Left ventricle myocardium superior (tissue), 1 donor: ENCODE measurements around the gene GP1BA. TPM values are rescaled to one million over a fixed set of nuclear protein-coding genes. Genes with fewer than 3 reads are reported as not detected.

Source experiments
- ATAC-seq: fragments of 200-7000 bp; cut with Tn5 transposase; one replicate; pipeline ENCODE4 v1.9.1; 2020; ENCODE audit warnings: mild to moderate bottlenecking, moderate library complexity
- DNase-seq: peaks from one replicate; pipeline ENCODE4 v3.0.0-alpha.2; 2020
- intact Hi-C: fragments of 100-400 bp; cut with micrococcal nuclease; formaldehyde crosslinking; loops from one replicate; pipeline ENCODE4 v1.11.0; 2022
- total RNA-seq: library from RNA; stranded (reverse); fragmentation: NEBNext Ultra II Directional; extraction: Animal tissue kit (Norgen Biotek cat#: 25700); gene quantifications from one replicate; pipeline ENCODE4 v1.2.1, GENCODE V29; 2021
- donor health status: DM: no; HTN: yes; CAD: no; lungs with severe emphysema.

The GP1BA gene
- total RNA-seq, 1 donor from 2014 or later = not detected

DNA sequence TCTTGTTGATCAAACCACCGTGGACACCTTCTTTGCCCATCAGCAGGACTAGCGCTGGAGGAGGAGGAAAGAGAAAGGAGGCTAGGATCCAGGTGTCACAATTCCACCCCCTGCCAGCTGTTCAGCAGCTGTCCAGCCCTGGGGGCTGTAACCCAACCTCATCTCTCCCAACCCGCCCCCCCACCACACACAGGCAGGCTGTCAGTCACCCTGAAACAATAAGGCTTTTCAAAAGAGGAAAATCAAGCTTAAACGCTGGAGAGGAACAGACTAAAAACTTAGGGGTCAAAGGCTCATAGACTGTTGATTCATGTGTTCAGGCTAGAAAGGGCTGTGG lies 13.8 kb downstream of the GP1BA start:
- no peak for ATAC-seq
- DNase-seq = no peak
- intact Hi-C loops = no loop called here

DNA sequence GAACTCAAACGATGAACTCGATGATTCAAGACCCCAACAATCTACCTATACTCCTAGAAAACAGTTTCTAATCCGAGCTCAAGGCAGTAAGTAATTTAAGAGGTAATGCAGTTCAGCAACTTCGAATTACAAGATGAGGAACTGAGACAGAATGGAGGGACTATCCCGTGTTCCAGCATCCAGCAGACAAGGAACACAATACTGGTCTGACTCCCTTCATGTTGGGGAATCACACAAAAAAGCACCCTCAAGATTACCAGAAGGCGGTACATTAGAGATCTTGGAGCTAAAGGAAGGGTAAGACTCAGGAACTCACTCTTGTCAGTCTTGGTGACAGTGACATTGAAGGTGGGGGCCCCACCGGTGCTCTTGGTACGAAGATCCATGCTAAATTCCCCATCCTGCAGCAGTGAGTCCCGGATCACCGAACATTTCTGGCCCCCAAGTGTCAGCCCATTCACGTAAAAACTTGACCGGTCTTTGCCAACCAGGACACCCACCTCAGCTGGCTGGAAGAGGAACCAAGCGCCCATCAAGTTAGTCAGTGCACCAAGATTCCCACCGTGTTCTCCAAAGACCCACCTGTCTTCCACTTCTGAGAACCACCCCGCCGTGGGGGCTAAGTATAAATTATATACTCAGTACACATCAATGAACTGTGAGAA lies 14.4 kb downstream of the GP1BA start:
- no peak for DNase-seq
- no peak for ATAC-seq
- intact Hi-C loops = no loop called here

DNA sequence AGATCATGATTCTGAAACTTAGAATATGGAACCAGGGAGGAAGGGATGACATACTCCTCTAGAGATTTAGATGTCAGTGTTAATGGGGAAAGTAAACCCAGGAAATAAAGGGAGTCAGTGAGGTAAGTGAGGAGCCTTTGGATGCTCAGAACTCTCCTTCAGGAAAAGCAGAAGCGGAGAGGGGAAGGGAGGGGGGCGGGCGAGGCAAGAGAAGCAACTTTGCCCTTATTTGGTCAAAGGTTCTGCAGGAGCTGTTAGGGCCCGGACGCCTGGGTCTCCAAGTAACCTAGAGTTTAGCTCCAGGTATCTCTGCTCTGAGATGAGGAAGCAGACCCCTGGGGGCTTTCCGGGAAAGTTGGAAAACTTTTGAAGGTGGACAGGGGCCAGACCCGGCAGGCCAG lies 14.9 kb downstream of the GP1BA start:
- no peak for ATAC-seq
- no peak for DNase-seq
- intact Hi-C loops = no loop called here

DNA sequence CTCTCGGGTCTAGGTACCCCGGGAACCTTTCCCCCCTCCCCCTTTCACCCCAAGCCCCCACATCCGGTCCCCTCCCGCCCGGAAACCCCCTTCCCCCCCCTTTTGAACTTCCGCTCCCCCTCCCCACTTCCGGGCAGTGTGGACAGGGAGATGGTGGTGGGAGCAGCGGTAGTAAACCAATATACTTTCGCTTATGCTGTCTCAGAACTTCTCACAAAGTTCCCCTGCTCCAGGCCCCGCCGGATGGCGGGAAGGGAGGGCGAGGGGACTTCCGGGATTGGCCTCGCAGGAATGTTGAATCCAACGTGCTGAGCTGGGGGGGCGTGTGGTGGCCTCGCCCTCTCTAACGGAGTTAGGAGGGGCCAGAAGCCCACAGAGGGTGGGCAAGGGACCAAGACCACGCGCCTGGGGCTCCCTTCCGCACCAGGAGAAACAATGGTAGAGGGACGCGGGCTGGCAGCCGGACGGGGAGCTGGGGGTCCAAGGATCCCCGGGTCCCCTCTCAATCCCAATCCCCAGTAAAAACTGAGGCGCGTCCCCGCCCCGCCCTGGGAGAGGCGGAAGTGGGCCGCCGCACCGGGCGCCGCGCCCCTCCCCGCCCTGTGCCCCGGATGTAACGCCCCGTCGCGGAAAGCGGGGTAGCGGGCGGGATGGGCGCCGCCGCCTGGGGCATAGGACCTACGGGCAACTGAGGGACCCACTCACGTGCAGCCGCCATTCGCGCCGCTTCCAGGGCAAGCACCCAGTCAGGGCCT lies 15.5 kb downstream of the GP1BA start:
- intact Hi-C loops = no loop called here
- DNase-seq (peak; percentile 79), ATAC-seq (peak; percentile 28)

DNA sequence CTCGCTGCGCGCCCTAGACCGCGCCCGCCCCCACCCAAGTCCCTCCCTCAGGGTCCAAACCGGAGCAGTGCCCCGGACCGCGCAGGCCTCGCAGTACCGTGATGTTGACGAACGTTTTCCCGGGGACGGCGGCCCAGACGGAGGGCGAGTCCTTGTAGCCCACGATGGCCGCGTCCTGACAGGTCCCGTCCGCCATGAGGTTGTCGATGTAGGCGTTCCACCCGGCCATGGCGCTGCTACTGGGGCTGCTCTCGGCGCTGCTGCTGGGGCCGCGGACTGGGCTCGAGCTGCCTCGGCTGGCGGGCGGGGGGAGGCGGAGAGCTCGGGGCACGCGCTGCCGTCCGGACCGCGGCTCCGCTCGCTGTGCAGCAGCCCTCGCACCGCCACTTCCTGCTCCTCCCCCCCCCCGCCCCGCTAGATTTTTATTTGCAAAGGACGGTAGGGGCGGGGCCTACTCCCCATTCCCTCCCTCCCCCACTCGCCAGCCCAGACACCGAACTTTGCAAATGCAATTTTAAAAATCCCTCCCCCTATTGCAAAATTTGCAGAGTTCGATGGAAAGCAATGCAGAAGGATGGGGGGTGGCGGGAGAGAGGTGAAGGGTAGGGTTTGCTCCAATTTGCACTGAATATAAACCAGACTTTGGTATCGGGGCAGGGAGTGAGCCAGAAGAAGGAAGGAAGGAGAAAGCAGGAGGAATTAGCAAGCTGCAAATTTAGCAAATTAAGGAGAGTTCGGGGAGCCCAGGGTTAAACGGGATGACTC lies 16.3 kb downstream of the GP1BA start, which contains the start of gene PFN1:
Gene PFN1 (minus strand): TSS at position 365 of the 765 bp plus-strand sequence. CDS start 136 bp downstream, at position 229.
- intact Hi-C loops = no loop called here
- ATAC-seq = peak; percentile 78

DNA sequence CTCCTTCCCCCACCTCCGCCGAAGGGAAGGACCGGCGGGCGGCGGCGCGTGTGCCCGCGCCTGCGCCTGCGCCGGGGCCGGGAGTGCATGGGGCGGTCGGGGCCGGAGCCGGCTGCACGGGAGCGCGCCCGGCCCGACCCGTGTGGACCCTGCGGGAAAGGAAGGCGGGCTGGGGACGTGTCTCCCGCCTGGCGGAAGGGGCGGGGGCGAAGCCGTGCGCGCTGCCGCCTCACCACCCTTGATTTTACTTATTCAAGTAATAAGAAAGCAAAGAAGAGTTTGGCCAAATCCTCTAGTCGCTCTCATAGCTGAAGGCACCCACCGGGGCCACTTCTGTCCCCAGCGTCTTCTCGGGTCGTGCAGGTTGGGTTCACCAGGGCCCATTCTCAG lies 16.8 kb downstream of the GP1BA start:
- intact Hi-C loops = no loop called here
- ATAC-seq (peak; percentile 82), DNase-seq (peak; percentile 93)

More for the DNA sequence above, 16.3 kb downstream of the GP1BA start, which contains the start of gene PFN1:
- DNase-seq = peak; percentile 92

DNA sequence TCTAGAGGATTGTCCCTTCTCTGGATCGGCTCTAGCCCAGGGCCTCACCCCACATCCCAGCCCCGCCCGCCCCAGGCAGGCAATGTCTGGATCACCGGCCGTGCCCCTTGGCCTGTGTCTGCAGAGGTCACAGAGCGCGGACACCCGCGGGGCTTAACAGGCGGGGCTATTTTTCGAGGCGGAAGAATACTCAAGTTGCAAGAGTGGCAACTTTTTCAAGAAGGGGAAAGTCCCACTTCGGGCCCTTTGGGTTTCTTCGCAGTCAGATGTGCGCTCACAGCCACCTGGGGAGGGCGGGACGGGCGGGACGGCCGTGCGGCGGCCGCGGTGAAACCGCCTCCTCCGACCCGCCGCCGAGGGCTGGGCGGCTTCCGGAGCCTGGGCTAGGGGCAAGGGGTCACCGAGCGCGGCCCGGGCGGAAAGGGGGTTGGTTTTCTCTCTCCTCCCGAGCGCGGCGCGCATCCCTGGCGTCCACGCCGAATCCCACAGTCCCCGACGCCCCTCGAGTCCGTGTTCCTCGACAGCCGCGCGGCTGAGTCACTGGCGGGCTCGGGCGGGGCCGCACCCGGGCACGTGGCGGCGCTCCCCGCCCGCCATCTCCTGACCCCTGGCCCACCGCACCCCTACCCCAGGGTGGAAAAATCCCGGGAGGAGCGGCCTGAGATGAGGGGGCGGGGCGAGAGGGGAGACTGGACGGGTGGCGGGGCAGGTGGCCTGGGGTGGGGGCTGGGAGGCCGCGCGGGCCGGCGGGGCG lies 17.4 kb downstream of the GP1BA start:
- ATAC-seq (peak; percentile 43), DNase-seq (peak; percentile 80)
- intact Hi-C loops = no loop called here

DNA sequence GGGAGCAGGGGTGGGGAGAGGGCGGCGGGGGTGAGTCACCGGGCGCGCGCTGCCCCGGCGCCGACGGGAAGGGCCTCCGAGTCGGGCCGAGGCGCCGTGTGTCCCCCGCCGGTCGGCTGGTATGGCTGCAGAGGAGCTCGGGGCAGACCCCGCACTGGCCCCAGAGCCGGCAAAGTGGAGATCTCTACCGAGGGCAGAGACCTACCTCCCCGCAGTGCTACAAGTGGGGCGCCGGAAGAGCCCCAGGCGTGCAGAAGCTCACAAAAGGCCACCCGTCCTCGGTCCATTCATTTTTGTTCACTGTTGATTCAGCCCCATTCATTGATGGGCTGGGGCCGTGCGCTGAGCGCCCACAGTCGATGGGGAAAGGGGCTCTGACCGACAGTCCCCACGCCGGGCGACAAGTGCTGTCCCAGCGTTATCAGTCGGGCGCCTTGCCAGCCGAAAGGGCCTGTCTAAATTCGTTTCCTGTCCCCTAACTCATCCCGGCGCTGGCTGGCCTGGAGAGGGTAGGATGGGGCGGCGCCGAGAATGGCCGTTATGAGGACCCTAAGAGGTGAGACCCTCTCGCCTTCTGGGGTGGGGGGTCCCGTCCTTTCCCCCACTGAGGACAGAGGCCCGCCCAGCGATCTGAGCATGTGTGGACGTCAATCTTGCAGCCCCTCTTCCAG lies 18.1 kb downstream of the GP1BA start:
- DNase-seq (peak; percentile 87), ATAC-seq (peak; percentile 5)
- intact Hi-C loops = no loop called here

DNA sequence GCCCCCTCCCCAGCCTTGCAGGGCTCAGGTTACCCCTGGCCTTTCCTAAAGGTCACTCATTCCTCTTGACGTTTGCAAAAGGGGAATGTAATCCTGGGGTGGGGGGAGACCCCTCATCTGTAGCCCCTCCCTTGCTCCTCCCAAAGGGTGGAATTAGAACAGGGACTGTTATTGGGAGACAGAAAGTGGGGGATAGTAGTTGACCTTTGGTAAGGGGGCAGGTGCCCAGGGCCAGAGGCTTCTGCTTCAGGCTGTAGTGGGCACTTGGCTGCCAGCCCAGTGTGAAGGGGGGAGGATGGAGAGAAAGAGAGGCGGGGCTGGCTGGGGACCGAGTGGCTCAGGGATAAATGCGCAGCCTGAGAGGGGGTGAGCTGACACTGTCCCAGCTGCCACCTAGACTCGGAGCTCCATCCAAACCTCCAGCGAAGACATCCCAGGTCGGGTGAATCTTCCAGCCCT lies 18.7 kb downstream of the GP1BA start, which contains the start of gene ENO3:
Gene ENO3 (plus strand): TSS at position 374 of the 459 bp plus-strand sequence. CDS start 711 bp downstream, outside the sequence.
- intact Hi-C loops = no loop called here
- DNase-seq (peak; percentile 66), ATAC-seq (peak; percentile 4)

DNA sequence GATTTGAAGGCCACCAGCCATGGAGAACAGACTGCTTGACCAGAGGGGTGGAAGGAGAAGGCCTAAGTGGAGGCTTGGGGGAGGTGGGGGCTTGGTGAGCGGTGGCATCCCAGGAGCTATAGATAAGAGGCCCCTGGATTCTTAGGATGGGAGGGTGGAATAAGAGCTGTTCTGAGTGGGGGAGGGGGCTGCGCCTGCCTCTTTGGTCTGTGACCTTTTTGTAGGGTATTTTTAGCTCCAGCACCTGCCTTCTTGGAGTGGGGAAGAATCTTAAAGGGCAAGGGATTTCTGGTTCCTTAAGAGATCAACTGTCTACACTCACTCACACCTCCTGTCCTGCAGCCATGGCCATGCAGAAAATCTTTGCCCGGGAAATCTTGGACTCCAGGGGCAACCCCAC lies 19.4 kb downstream of the GP1BA start:
- intact Hi-C loops = no loop called here
- ATAC-seq (no peak), DNase-seq (peak; percentile 49)

DNA sequence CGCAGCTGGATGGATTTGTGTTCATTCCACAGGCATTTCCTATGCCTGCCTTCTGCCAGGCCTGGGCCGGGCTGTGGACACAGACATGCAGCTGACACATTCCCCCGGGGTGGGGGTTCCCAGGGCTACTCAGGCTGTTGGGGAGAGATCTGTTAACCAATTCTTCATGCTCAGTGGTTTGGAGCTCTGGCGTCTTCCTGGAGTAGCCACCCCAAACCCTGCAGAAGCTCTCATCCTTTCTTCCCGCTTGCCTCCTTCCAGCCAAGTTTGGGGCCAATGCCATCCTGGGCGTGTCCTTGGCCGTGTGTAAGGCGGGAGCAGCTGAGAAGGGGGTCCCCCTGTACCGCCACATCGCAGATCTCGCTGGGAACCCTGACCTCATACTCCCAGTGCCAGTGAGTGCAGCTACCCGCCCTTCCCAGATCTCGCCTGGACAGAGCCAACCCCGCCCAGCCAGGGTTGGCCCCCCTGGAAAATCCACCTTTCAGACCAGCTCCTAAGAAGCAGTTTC lies 21.4 kb downstream of the GP1BA start:
- intact Hi-C loops = no loop called here
- ATAC-seq (no peak), DNase-seq (no peak)

DNA sequence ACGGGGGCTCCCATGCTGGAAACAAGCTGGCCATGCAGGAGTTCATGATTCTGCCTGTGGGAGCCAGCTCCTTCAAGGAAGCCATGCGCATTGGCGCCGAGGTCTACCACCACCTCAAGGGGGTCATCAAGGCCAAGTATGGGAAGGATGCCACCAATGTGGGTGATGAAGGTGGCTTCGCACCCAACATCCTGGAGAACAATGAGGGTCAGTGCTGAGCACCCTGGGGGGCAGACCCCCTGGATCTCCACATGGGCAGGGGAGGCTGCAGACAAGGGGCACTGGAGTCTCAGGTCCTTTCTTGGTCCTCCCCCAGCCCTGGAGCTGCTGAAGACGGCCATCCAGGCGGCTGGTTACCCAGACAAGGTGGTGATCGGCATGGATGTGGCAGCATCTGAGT lies 23.0 kb downstream of the GP1BA start:
- DNase-seq (no peak), ATAC-seq (no peak)
- intact Hi-C loops = no loop called here

DNA sequence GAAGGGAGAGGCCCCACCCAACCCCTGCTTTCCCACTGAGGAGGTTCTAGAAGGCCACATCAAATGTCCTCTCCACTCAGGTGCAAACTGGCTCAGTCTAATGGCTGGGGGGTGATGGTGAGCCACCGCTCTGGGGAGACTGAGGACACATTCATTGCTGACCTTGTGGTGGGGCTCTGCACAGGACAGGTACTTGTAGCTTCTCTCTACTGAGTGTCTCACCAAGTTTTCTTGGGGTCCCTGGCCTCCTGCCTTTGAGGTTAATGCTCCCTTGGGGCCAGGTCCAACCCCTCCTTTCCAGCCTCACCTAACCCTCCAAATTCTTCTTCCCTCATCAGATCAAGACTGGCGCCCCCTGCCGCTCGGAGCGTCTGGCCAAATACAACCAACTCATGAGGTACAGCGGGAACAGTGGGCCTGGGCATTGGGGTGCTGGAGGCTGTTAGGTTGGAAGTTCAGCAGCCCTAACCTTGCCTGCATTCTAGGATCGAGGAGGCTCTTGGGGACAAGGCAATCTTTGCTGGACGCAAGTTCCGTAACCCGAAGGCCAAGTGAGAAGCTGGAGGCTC lies 24.5 kb downstream of the GP1BA start:
- intact Hi-C loops = no loop called here
- DNase-seq (peak; percentile 63), ATAC-seq (no peak)

DNA sequence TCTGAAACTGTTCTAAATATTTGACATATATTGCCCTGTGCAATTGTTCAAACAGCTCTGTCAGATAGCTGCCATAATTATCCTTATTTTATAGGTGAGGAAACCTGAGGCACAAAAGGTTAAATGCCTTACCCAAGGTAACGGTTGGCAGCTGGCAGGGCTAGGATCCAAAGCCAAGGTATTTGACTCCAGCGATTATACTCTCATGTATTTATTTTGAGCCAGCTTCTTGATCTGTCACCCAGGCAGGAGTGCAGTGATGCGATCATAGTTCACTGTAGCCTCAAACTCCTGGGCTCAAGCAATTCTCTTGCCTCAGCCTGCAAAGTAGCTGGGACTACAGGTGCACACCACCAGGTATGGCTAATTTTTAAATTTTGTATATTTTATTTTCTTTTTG lies 26.0 kb downstream of the GP1BA start:
- ATAC-seq (peak; percentile 57), DNase-seq (no peak)
- intact Hi-C loops = no loop called here

DNA sequence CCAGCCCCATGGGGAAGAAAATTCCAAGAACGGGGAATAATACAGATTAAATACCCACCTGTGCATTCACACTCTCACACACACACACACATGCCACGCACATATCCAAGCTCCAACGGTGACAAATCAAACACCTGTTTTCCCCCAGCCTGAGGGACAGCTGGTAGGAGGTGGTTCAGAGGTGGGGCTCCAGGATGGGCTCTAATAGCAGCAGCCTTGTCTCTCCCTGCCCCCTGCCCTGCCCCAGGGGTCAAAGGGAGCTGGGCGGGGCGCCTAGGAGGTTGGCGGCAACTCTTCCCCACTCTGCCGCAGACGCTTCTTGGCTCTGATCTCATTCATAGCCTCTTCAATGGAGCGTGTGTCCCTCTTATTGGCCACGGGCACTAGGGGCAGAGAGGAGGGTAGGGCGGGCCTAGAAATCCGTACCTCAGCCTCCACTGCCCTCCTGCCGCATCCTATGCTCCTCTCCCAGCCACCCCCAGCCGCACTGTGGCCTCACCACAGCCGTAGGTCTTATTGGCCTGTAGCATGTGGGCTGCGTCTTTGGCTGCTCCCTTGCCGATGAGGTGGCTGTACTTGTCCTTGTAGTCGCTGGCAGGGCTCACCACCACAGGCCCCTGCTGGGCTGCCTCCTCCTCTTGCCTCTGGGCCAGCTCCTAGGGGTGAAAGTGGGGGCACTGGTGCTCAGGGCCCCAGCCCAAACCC lies 27.3 kb downstream of the GP1BA start:
- ATAC-seq = no peak
- no peak for DNase-seq

DNA sequence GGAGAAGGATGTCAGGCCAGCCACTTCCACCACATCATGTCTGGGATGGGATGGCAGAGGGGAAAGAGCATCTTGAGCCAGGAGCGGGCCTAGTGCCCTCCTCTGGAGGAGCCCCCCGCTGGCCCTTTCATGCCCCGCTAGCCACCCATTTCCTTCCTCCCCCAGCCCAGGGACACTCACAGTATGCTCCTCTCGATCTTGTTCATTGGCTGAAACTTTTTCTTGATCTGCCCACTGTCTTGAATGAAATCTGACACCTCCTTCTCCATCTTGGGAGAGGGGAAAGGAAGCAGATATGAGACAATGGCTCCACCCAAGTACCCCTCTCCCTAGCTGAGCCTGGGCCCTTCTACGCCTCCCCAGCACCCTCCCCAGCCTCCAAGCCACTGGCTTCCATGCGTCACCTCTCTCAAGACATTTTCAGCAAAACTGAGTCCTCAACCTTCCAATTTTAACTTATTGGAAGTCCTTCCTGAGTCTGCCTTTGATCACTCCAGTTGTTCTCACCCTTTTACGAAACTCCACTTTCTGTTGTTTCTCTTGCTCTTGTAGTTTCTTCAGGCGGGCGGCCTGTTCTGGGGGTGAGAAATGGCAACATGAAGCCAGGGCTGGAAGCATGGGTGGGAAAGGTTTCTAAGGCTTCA lies 28.3 kb downstream of the GP1BA start:
- intact Hi-C loops = no loop called here
- DNase-seq = no peak
- ATAC-seq = no peak

More for the DNA sequence above, 27.3 kb downstream of the GP1BA start:
- intact Hi-C loops = no loop called here
